Measurements from ENCODE around the gene SHANK3.

The SHANK3 gene

DNA sequence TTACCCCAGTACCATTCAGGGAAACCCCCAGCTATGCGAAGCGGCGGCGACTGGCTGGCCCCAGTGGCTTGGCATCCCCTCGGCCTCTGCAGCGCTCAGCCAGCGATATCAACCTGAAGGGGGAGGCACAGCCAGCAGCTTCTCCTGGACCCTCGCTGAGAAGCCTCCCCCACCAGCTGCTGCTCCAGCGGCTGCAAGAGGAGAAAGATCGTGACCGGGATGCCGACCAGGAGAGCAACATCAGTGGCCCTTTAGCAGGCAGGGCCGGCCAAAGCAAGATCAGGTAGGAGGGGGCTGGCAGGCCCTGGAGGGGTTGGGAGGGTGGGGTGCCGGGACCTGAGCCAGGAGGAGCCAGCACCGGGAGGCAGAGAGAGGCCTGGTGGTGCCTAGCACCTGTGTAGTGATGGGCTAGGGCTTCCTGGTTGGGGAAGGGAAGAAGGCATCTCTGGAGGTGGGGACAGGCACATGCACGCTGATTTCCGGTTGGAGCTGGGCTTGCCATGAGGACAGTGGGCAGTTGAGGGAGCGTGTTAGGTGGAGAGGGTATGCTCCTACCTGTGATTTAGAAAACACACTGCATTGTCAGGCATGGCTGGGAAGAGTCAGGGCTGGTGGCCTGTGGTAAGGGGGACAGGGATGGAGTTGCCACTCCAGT lies 22.3 kb downstream of the SHANK3 start:
- POLR2A ChIA-PET, result no interaction called here

DNA sequence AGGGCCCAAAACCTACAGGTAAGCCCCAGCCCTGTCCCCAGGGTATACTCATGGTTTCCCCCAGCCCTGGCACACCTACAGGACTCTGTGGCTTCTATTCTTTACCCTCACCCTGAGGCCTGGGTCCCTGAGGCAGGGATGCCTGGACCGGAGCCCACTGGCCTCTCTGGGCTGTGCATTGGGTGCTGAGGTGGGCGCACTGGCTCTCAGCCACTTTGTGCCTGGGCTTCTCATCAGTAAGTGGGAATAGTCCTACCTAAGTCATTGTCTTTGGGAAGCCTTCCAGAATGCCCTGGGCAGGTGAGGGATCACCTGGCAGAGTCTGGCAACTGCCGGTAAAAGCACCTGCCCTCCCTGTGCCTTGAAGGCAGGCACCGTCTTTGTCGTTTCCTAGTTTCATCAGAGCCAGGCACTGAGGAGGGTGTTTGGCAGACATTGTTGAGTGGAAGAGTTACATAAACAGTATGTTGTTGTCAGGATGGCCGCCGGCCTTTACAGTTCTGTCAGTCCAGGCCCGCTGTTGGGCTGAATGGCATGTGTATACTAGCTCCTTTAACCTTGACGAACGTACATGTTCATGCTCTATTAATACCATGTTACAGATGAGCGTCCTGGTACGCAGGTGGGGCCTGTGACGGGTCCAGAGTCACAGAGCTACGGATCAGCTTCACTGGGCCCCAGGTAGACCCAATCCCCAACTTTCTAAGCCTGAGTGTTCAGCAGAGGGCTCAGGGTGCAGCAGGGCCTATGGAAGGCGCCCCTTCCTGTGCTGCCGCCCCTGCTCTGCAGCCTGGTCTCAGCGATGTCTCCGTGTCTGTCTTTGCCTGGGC lies 23.0 kb downstream of the SHANK3 start:
- Histone ChIP-seq H3K27me3 (replicated peaks in 2 of 5; ENCODE audit: control insufficient read depth in 4 of 5, insufficient read depth in 5 of 5, low read length in 4 of 5) (no peaks in the 10 kb centered on the region), H3K4me3 (ENCODE audit: control insufficient read depth in 1 of 7, extremely low read depth in 1 of 7, insufficient read depth in 4 of 7, low read depth in 2 of 7, low read length in 6 of 7) (no peak overlapping the region), H3K36me3 (ENCODE audit: control insufficient read depth in 4 of 4, insufficient read depth in 4 of 4, low read length in 3 of 4) (peaks cover 10 to 72% (median 53%) of the 10 kb centered on the region in 4 experiments), H3K9me3 (ENCODE audit: control extremely low read depth in 1 of 5, control insufficient read depth in 4 of 5, insufficient read depth in 2 of 5, low read depth in 1 of 5, low read length in 4 of 5) (no peaks in the 10 kb centered on the region), H3K4me1 (ENCODE audit: control extremely low read depth in 1 of 4, control insufficient read depth in 4 of 4, insufficient read depth in 4 of 4, low read length in 3 of 4) (peaks cover 0 to 18% (median 4%) of the 10 kb centered on the region in 4 experiments), H3K27ac (ENCODE audit: insufficient read depth in 1 of 2, low read depth in 1 of 2, low read length in 2 of 2, poor library complexity in 1 of 2, severe bottlenecking in 2 of 2) (no peak overlapping the region)
- DNase-seq, result no peak
- 97% methylated on average over 17 of the region's 18 CpGs for WGBS (ENCODE audit: insufficient coverage)
- ChIA-PET CTCF (interaction anchor here (0.7 to 1.3 kb wide), 2 partner anchors 51 to 54 kb away, joined by 3 to 6 read pairs; no protein-coding TSS in a partner anchor), POLR2A (interaction anchor here (0.5 kb wide), 1 partner anchor 130 kb away, joined by 3 read pairs; no protein-coding TSS in a partner anchor)

More for the DNA sequence above, 22.3 kb downstream of the SHANK3 start:
- no peaks in the 10 kb centered on the region for H3K27me3 ChIP-seq (replicated peaks in 2 of 5; ENCODE audit: control insufficient read depth in 4 of 5, insufficient read depth in 5 of 5, low read length in 4 of 5)
- H3K9me3 ChIP-seq (ENCODE audit: control extremely low read depth in 1 of 5, control insufficient read depth in 4 of 5, insufficient read depth in 2 of 5, low read depth in 1 of 5, low read length in 4 of 5), result no peaks in the 10 kb centered on the region
- DNase-seq, result no peak
- H3K27ac ChIP-seq (ENCODE audit: insufficient read depth in 1 of 2, low read depth in 1 of 2, low read length in 2 of 2, poor library complexity in 1 of 2, severe bottlenecking in 2 of 2), result no peak overlapping the region
- H3K36me3 ChIP-seq (ENCODE audit: control insufficient read depth in 4 of 4, insufficient read depth in 4 of 4, low read length in 3 of 4), result peaks cover 10 to 67% (median 48%) of the 10 kb centered on the region in 4 experiments
- WGBS (ENCODE audit: insufficient coverage), result 97% methylated on average over 18 of the region's 18 CpGs
- CTCF ChIA-PET, result interaction anchor here (1.0 to 1.9 kb wide), 5 partner anchors 8 to 120 kb away, joined by 3 to 4 read pairs (median 3); no protein-coding TSS in a partner anchor
- peaks cover 0 to 20% (median 4%) of the 10 kb centered on the region in 4 experiments for H3K4me1 ChIP-seq (ENCODE audit: control extremely low read depth in 1 of 4, control insufficient read depth in 4 of 4, insufficient read depth in 4 of 4, low read length in 3 of 4)
- H3K4me3 ChIP-seq (ENCODE audit: control insufficient read depth in 1 of 7, extremely low read depth in 1 of 7, insufficient read depth in 4 of 7, low read depth in 2 of 7, low read length in 6 of 7), result no peak overlapping the region

DNA sequence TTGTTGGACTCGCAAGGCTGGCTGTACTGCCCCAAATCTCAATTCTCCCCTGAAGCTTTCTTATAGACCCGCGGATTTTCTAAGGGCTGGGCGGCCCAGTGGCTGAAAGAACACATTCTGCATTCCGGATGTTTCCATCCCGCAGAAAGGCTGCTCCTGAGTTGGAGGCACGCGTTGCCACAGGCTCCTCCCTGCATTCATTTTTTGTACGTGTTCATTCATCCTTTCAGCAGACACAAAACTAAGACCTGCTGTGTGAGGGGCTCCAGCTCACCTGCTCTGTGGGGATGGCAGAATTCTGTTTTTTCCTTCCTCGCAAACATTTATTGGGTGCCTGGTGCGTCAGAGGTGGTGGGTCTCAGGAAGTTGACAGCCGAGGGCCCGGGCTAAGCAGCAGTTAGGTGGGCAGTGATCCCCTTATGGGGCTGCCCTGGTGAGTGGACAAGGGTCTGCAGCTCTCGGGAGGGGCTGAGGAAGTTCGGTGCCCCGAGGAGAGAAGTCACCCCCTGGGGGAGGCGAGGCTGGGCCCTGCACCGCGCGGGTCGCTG lies 23.7 kb downstream of the SHANK3 start:
- CTCF ChIA-PET, result interaction anchor here (1.3 kb wide), 1 partner anchor 55 kb away, joined by 6 read pairs; no protein-coding TSS in a partner anchor
- POLR2A ChIA-PET, result interaction anchor here (0.5 kb wide), 1 partner anchor 131 kb away, joined by 3 read pairs; no protein-coding TSS in a partner anchor
- 96% methylated on average over 19 of the region's 21 CpGs for WGBS (ENCODE audit: insufficient coverage)
- H3K27me3 ChIP-seq (replicated peaks in 2 of 5; ENCODE audit: control insufficient read depth in 4 of 5, insufficient read depth in 5 of 5, low read length in 4 of 5), result no peaks in the 10 kb centered on the region
- DNase-seq, result no peak
- H3K9me3 ChIP-seq (ENCODE audit: control extremely low read depth in 1 of 5, control insufficient read depth in 4 of 5, insufficient read depth in 2 of 5, low read depth in 1 of 5, low read length in 4 of 5), result no peaks in the 10 kb centered on the region
- H3K27ac ChIP-seq (ENCODE audit: insufficient read depth in 1 of 2, low read depth in 1 of 2, low read length in 2 of 2, poor library complexity in 1 of 2, severe bottlenecking in 2 of 2), result no peak overlapping the region
- H3K36me3 ChIP-seq (ENCODE audit: control insufficient read depth in 4 of 4, insufficient read depth in 4 of 4, low read length in 3 of 4), result peaks cover 10 to 79% (median 56%) of the 10 kb centered on the region in 4 experiments
- no peak overlapping the region for H3K4me3 ChIP-seq (ENCODE audit: control insufficient read depth in 1 of 7, extremely low read depth in 1 of 7, insufficient read depth in 4 of 7, low read depth in 2 of 7, low read length in 6 of 7)
- H3K4me1 ChIP-seq (ENCODE audit: control extremely low read depth in 1 of 4, control insufficient read depth in 4 of 4, insufficient read depth in 4 of 4, low read length in 3 of 4), result peaks cover 0 to 11% (median under 1%) of the 10 kb centered on the region in 4 experiments

DNA sequence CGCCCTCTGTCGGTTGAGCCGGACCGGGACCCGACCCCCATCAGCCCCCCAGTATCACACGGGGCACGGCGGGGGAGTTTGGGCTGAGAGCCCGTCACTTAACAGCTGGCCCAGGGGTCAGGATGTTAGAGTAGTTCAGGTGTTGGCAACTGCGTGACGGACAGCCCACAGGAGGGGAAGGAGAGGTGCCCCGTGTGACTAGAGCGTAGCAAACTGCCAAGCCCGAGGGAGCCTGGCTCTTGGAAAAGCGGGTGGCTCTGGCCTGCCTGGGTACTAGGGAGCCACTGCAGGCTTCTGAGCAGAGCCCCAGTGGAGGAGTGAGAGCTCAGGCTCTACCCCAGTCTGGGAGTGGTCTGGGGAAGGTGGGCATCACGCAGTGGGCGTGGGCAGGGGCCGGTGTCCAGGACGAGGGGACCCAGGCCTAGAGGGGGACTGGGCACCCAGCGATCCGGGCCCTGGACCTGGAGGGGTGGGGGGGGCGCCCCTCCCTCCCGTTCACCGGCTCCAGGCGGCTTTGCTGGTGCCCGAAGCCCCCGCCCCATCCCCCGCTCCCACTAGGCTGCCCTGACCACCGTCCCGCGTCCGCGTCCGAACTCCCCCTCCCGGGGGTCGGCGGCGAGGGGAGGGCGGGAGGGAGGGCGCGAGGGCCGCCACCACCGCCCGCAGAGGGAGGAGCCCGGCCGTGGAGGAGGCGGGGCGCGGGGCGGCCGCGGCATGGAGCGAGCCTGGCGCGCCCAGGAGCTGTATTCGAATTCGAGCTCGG lies 24.4 kb downstream of the SHANK3 start:
- Histone ChIP-seq H3K36me3 (ENCODE audit: control insufficient read depth in 4 of 4, insufficient read depth in 4 of 4, low read length in 3 of 4) (peaks cover 12 to 86% (median 61%) of the 10 kb centered on the region in 4 experiments), H3K27ac (ENCODE audit: insufficient read depth in 1 of 2, low read depth in 1 of 2, low read length in 2 of 2, poor library complexity in 1 of 2, severe bottlenecking in 2 of 2) (no peak overlapping the region), H3K9me3 (ENCODE audit: control extremely low read depth in 1 of 5, control insufficient read depth in 4 of 5, insufficient read depth in 2 of 5, low read depth in 1 of 5, low read length in 4 of 5) (no peaks in the 10 kb centered on the region), H3K4me3 (ENCODE audit: control insufficient read depth in 1 of 7, extremely low read depth in 1 of 7, insufficient read depth in 4 of 7, low read depth in 2 of 7, low read length in 6 of 7) (no peak overlapping the region), H3K27me3 (replicated peaks in 2 of 5; ENCODE audit: control insufficient read depth in 4 of 5, insufficient read depth in 5 of 5, low read length in 4 of 5) (no peaks in the 10 kb centered on the region), H3K4me1 (ENCODE audit: control extremely low read depth in 1 of 4, control insufficient read depth in 4 of 4, insufficient read depth in 4 of 4, low read length in 3 of 4) (peaks cover 0 to 7% (median 5%) of the 10 kb centered on the region in 4 experiments)
- WGBS (ENCODE audit: insufficient coverage), result 96% methylated on average over 34 of the region's 58 CpGs
- CTCF ChIA-PET, result no interaction called here
- POLR2A ChIA-PET, result no interaction called here
- DNase-seq, result no peak

DNA sequence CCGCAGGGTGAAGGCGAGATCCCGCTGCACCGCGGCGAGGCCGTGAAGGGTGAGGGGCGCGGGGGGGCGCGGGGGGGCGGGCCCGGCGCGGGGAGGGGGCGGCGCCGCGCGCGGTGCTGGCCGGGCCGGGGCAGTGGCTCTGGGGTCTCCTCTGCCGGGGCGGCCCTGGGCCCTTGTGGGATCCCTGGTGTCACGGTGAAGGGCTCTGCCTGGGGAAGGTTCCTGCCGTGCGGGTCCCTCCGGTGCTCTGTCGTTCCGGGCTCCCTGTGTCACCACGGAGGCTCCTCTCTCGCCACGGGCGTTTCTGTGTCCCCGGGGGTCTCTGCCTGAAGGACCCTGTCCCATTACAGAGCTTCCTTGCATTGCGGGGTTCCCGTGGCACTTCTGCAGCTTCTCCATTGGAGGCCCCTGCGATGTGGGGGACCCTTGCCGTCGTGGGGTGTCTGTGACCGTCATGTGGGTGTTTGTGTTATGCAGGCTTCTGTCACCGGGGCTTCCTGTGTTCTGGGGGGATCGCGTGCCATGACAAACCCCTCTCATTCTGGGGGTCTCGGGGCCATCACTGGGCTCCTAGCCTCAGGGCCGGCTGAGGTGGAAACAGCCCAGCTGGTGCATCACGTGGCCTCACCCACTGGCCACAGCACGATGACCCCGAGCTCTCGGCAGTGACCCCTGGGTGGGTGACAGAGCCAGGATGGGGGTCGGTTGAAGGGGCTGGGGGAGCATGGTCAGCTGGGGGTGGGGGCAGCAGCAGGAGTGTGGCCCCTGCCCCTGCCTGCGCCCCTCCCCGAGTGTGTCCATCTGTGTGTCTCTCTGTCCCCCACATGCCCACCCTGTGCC lies 25.3 kb downstream of the SHANK3 start:
- no peaks in the 10 kb centered on the region for H3K27me3 ChIP-seq (replicated peaks in 2 of 5; ENCODE audit: control insufficient read depth in 4 of 5, insufficient read depth in 5 of 5, low read length in 4 of 5)
- H3K27ac ChIP-seq (ENCODE audit: insufficient read depth in 1 of 2, low read depth in 1 of 2, low read length in 2 of 2, poor library complexity in 1 of 2, severe bottlenecking in 2 of 2), result no peak overlapping the region
- peaks cover 15 to 91% (median 69%) of the 10 kb centered on the region in 4 experiments for H3K36me3 ChIP-seq (ENCODE audit: control insufficient read depth in 4 of 4, insufficient read depth in 4 of 4, low read length in 3 of 4)
- no peaks in the 10 kb centered on the region for H3K9me3 ChIP-seq (ENCODE audit: control extremely low read depth in 1 of 5, control insufficient read depth in 4 of 5, insufficient read depth in 2 of 5, low read depth in 1 of 5, low read length in 4 of 5)
- POLR2A ChIA-PET, result no interaction called here
- CTCF ChIA-PET, result interaction anchor here (1.1 kb wide), 1 partner anchor 123 kb away, joined by 3 read pairs; no protein-coding TSS in a partner anchor
- H3K4me1 ChIP-seq (ENCODE audit: control extremely low read depth in 1 of 4, control insufficient read depth in 4 of 4, insufficient read depth in 4 of 4, low read length in 3 of 4), result peaks cover 0 to 11% (median 5%) of the 10 kb centered on the region in 4 experiments
- no peak for DNase-seq
- H3K4me3 ChIP-seq (ENCODE audit: control insufficient read depth in 1 of 7, extremely low read depth in 1 of 7, insufficient read depth in 4 of 7, low read depth in 2 of 7, low read length in 6 of 7), result no peak overlapping the region
- 98% methylated on average over 32 of the region's 54 CpGs for WGBS (ENCODE audit: insufficient coverage)

DNA sequence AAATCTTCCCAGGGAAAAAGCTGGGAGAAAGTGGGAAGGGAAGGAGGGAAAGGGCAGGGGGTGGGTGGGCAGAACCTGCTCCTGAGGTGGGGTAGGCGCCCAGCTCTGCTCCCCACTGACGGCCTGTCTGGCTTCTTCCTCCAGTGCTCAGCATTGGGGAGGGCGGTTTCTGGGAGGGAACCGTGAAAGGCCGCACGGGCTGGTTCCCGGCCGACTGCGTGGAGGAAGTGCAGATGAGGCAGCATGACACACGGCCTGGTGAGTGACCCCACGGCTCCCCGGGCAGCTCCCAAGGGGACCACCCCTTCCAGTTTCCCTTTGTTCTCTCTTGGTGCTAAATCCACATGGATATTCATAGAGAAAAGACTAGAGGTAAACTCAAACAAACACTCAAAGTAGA lies 25.9 kb downstream of the SHANK3 start:
- no peak overlapping the region for H3K27ac ChIP-seq (ENCODE audit: insufficient read depth in 1 of 2, low read depth in 1 of 2, low read length in 2 of 2, poor library complexity in 1 of 2, severe bottlenecking in 2 of 2)
- no peaks in the 10 kb centered on the region for H3K9me3 ChIP-seq (ENCODE audit: control extremely low read depth in 1 of 5, control insufficient read depth in 4 of 5, insufficient read depth in 2 of 5, low read depth in 1 of 5, low read length in 4 of 5)
- WGBS (ENCODE audit: insufficient coverage), result 91% methylated on average over 11 of the region's 12 CpGs
- peaks cover 17 to 92% (median 69%) of the 10 kb centered on the region in 4 experiments for H3K36me3 ChIP-seq (ENCODE audit: control insufficient read depth in 4 of 4, insufficient read depth in 4 of 4, low read length in 3 of 4)
- POLR2A ChIA-PET, result no interaction called here
- no peak for DNase-seq
- no peaks in the 10 kb centered on the region for H3K27me3 ChIP-seq (replicated peaks in 2 of 5; ENCODE audit: control insufficient read depth in 4 of 5, insufficient read depth in 5 of 5, low read length in 4 of 5)
- CTCF ChIA-PET, result interaction anchor here (1.1 kb wide), 1 partner anchor 123 kb away, joined by 3 read pairs; no protein-coding TSS in a partner anchor
- peaks cover 0 to 12% (median 5%) of the 10 kb centered on the region in 4 experiments for H3K4me1 ChIP-seq (ENCODE audit: control extremely low read depth in 1 of 4, control insufficient read depth in 4 of 4, insufficient read depth in 4 of 4, low read length in 3 of 4)
- no peak overlapping the region for H3K4me3 ChIP-seq (ENCODE audit: control insufficient read depth in 1 of 7, extremely low read depth in 1 of 7, insufficient read depth in 4 of 7, low read depth in 2 of 7, low read length in 6 of 7)
